NB4 (cell line): ENCODE measurements around the gene NUP50.

Experiments
- CTCF ChIP-seq: IDR thresholded peaks from one replicate; pipeline ENCODE4 v1.5.1; 2012; ENCODE audit warnings: low read depth, low read length
- MYC ChIP-seq: IDR thresholded peaks from 2 replicates; pipeline ENCODE4 v1.6.1; 2011; ENCODE audit warnings: low read depth, low read length
- POLR2A ChIP-seq: IDR thresholded peaks from 2 replicates; pipeline ENCODE4 v1.6.1; 2011; ENCODE audit warnings: mild to moderate bottlenecking; ENCODE audit not compliant: insufficient read length; ENCODE audit errors: extremely low read depth
- TF ChIP-seq, protein P1 (sequence below): IDR thresholded peaks from 2 replicates; pipeline ENCODE4 v1.6.1; 2011; ENCODE audit warnings: low read depth, low read length

DNA sequence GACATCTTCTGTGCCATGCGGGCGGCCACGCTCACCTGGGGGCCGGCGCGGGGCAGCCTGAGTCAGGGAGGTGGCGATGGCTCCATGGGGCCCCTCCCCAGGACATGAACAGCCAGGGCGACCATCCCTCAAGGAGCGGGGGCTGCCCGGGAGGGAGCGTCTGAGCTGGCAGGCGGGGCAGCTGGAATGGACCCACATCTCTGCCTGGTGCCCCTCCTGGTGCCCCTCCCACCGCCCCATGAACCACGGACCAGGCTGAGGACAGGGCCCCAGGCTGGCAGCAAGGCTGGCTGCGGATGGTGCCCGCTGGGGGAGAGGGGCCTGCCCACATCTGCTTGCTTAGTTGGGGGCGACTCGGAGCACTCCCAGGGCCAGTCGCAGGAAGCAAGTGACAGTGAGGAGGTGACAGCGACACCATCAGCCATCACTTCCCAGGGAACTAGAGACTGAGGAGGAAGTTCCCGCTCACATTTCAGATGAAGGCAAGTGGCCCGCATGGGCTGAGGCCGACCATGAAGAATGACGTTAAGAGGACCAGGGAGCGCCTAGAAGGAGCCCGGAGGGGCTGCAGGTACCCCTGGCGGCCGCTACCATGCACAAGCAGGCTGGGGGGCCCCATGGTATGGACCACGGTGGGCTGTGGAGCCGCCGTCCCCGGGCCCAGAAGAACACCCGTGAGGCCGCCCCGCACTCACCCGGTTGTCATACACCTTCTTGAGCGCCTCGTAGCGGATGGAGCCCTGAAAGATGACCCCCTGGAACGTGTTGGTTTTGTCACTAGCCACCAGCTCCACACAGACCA lies 39.6 kb downstream of the NUP50 start:
- TF ChIP-seq CTCF = no peak
- TF ChIP-seq POLR2A = no peak
- TF ChIP-seq, protein P1, sequence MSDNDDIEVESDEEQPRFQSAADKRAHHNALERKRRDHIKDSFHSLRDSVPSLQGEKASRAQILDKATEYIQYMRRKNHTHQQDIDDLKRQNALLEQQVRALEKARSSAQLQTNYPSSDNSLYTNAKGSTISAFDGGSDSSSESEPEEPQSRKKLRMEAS = no peak
- no peak for TF ChIP-seq MYC
